Heart right ventricle (tissue), 16 donors: ENCODE results near the gene TMEM270. TPM values are rescaled to one million over a fixed set of nuclear protein-coding genes. Genes with fewer than 3 reads are reported as not detected.

Experiments used
- ATAC-seq, 8 donors: fragments of 200-7000 bp; cut with Tn5 transposase; one replicate each; pipeline ENCODE4 v1.9.1; 2020; ENCODE audit warnings: mild to moderate bottlenecking in 8 of 8, moderate library complexity in 8 of 8, moderate number of reproducible peaks in 1 of 8
- DNase-seq, 2 donors: peaks; one replicate each; pipeline ENCODE4 v3.0.0-alpha.2; 2020
- H3K27ac ChIP-seq, 10 donors: fragments of 200-600 bp; sonication (generic) in 2 of 10; one replicate each; pipeline versions ENCODE4 v1.5.0 to v1.8.0; 2020 to 2022; ENCODE audit warnings: mild to moderate bottlenecking in 3 of 10
- H3K27me3 ChIP-seq, 7 donors: fragments of 200-600 bp; one replicate each; pipeline ENCODE4 v1.8.0; 2021 to 2022; ENCODE audit warnings: mild to moderate bottlenecking in 2 of 7
- H3K36me3 ChIP-seq, 9 donors: fragments of 200-600 bp; sonication (generic) in 1 of 9; one replicate each; pipeline versions ENCODE4 v1.5.0 to v1.8.0; 2020 to 2022; ENCODE audit warnings: mild to moderate bottlenecking in 2 of 9
- H3K4me1 ChIP-seq, 9 donors: fragments of 200-600 bp; sonication (generic) in 1 of 9; one replicate each; pipeline versions ENCODE4 v1.5.0 to v1.8.0; 2020 to 2022; ENCODE audit warnings: mild to moderate bottlenecking in 4 of 9
- H3K4me3 ChIP-seq, 10 donors: fragments of 200-600 bp; sonication (generic) in 2 of 10; one replicate each; pipeline versions ENCODE4 v1.5.0 to v1.8.0; 2020 to 2022; ENCODE audit warnings: mild to moderate bottlenecking in 7 of 10, moderate library complexity in 2 of 10
- H3K9me3 ChIP-seq, 11 donors: fragments of 200-600 bp in 10 of 11; sonication (generic) in 2 of 11; one replicate each; pipeline versions ENCODE4 v1.5.0 to v1.8.0; 2013 to 2022; ENCODE audit warnings: mild to moderate bottlenecking in 2 of 11, control low read depth in 1 of 11, moderate library complexity in 1 of 11
- CTCF ChIP-seq, 9 donors: fragments of 200-600 bp; sonication (generic) in 2 of 9; IDR thresholded peaks; one replicate each; pipeline versions ENCODE4 v1.5.0 to v1.8.0; 2021 to 2022; ENCODE audit warnings: antibody characterized with exemption in 9 of 9, mild to moderate bottlenecking in 5 of 9, moderate library complexity in 1 of 9
- WGBS, 2 donors: extraction: QIAGEN DNeasy Blood & Tissue Kit; methylation state at CpG; one replicate each; pipeline ENCODE4 v1.1.7; 2013; ENCODE audit warnings: inconsistent platforms in 1 of 2; 5-methylcytosine and 5-hydroxymethylcytosine counted together
- intact Hi-C, 10 donors: fragments of 100-400 bp; cut with DNase I; formaldehyde crosslinking; loops; one replicate each; pipeline versions ENCODE4 v1.11.1 to v1.14.2; 2022
- polyA plus RNA-seq, 2 donors: library from polyadenylated mRNA; stranded (reverse); fragments of 200-250 nt; gene quantifications; one replicate each; pipeline ENCODE4 v1.2.3, GENCODE V29; 2013
- total RNA-seq, 10 donors: library from RNA; stranded (reverse); fragmentation: NEBNext Ultra II Directional in 3 of 10; extraction: Animal tissue kit (Norgen Biotek cat#: 25700) in 3 of 10; gene quantifications; one replicate each; pipeline versions ENCODE4 v1.2.1 to v1.2.4, GENCODE V29; 2021 to 2023
- donor health status: Arrhythmogenic right ventricular cardiomyopathy.
- donor health status: ischemic (EF 13 %, LVEDD 7.1; RV severe dilation, severe dysfunction).
- donor health status: healthy with polysubstance abuse.
- donor health status: DM: no; HTN: yes; CAD: no.
- donor health status: DM: no; HTN: no; CAD: no.
- donor health status: ischemic (EF 25% LVEDD 6.9; RV normal size, moderate dysfunction).
- donor health status: ischemic (EF 25% LVEDD 5.7; RV mildly dilated, moderate dysfunction).
- donor health status: healthy.
- donor health status: DM: yes; HTN: yes; CAD: no.
- donor health status: Ischemic cardiomyopathy.
- donor health status: ischemic (EF 35%, LVEDD 5.7; RV mildly dilated, moderate dysfunction).
- donor health status: nonischemic (EF 11% LVEDD 7.7; RV severe dilation, severe dysfunction).
- donor health status: DM: yes; HTN: yes; CAD: no.
- donor health status: PGD.
- donor health status: ischemic (EF 29% LVEDD 5.4; RV normal size, mild dysfunction).
- donor health status: nonischemic (EF 23%, LVEDD 6.1; RV moderate dilation, normal function).

The TMEM270 gene
- total and polyA plus RNA-seq, 12 donors = not detected

GRCh38 chr7:73908123-73908611 lies 47.2 kb downstream of the TMEM270 start:
- no peak overlapping the region for H3K4me3 ChIP-seq
- H3K9me3 ChIP-seq = no peaks in the 10 kb centered on the region
- ATAC-seq = no peak
- no peaks in the 10 kb centered on the region for H3K27me3 ChIP-seq
- WGBS, 2 donors = 92 to 93% methylated on average over 17 of the region's 17 CpGs
- H3K4me1 ChIP-seq = peaks cover 0 to 10% (median 4%) of the 10 kb centered on the region in 9 donors
- no peak for DNase-seq
- TF ChIP-seq CTCF (IDR thresholded peaks at IDR 0.05) = no peak
- no peak overlapping the region for H3K27ac ChIP-seq
- no peaks in the 10 kb centered on the region for H3K36me3 ChIP-seq
- intact Hi-C loops = no loop called here

GRCh38 chr7:73909051-73909941 lies 48.3 kb downstream of the TMEM270 start:
- DNase-seq = no peak
- H3K27ac ChIP-seq = no peak overlapping the region

DNA sequence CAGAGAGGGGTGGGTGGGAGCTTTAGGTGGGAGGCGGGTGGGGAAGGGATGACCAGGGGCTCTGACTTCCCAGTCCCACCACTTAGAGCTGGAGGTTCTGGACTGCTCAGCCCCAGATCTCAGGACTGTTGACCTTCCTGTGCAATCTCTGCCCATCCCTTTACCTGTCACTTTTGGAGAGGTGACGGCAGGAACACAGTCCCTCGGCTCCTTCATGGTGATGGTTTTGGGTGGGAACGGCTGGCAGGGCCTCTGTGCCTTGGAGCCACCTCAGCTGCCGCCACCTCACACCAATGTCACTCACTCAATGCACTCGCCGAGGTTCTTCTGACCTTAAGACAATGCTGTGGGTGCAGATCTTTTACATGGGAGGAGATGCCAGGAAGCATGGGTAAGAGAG lies 49.0 kb downstream of the TMEM270 start:
- intact Hi-C loops = no loop called here
- no peak for ATAC-seq

More at GRCh38 chr7:73909051-73909941, 48.3 kb downstream of the TMEM270 start:
- Histone ChIP-seq H3K4me3 (no peak overlapping the region), H3K9me3 (no peaks in the 10 kb centered on the region), H3K27me3 (no peaks in the 10 kb centered on the region), H3K4me1 (peaks cover 0 to 10% (median 4%) of the 10 kb centered on the region in 9 donors), H3K36me3 (no peaks in the 10 kb centered on the region)
- ATAC-seq = peak in 7 of 8 donors; percentile 32 to 69 (median 49)
- intact Hi-C loops = no loop called here
- 46 to 52% methylated on average over 13 of the region's 13 CpGs for WGBS, 2 donors
- no peak for TF ChIP-seq CTCF (IDR thresholded peaks at IDR 0.05)

DNA sequence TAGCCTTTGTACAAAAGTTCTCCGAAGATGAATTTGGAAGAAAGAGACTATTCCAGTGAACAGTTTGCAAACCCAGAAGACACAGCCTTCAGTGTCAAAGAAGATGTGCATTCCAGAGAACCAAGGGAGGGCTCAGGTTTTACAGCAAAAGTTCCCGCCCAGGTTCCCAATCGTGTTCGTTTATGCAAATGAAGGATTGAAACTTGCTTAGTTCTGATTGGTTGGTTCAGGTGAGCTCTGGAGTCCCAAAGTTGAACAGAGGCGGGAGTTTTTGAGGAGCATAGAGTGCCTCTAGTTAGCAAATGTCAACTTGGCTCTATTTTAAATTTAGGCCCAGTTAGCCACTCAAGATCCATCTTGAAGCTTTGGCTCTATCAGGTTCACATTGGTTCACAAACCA lies 51.3 kb downstream of the TMEM270 start:
- no peak overlapping the region for H3K27ac ChIP-seq
- intact Hi-C loops = no loop called here
- no peak for ATAC-seq

More for the DNA sequence above, 49.0 kb downstream of the TMEM270 start:
- Histone ChIP-seq H3K27ac (no peak overlapping the region), H3K27me3 (peaks cover 0 to 6% (median 0%) of the 10 kb centered on the region in 7 donors), H3K4me1 (peaks cover 0 to 10% (median 4%) of the 10 kb centered on the region in 9 donors), H3K9me3 (no peaks in the 10 kb centered on the region), H3K36me3 (no peaks in the 10 kb centered on the region), H3K4me3 (no peak overlapping the region)
- no peak for TF ChIP-seq CTCF (IDR thresholded peaks at IDR 0.05)
- DNase-seq = no peak
- WGBS, 2 donors = 89 to 91% methylated on average over 7 of the region's 7 CpGs

More for the DNA sequence above, 51.3 kb downstream of the TMEM270 start:
- 88% methylated on average over 5 of the region's 5 CpGs for WGBS, 2 donors
- no peak overlapping the region for H3K4me3 ChIP-seq
- H3K36me3 ChIP-seq = no peaks in the 10 kb centered on the region
- H3K4me1 ChIP-seq = peaks cover 0 to 10% (median 4%) of the 10 kb centered on the region in 9 donors
- no peak for DNase-seq
- no peak for TF ChIP-seq CTCF (IDR thresholded peaks at IDR 0.05)
- peaks cover 0 to 6% (median 0%) of the 10 kb centered on the region in 7 donors for H3K27me3 ChIP-seq
- no peaks in the 10 kb centered on the region for H3K9me3 ChIP-seq

Other genes starting within 250 kb of the TMEM270 start
- 1 to 10 TPM in 5 of 10 donors, under 1 TPM in 3, not detected in 2; 0.28 to 8.5 (median 1.9) TPM for gene MLXIPL, start 236.6 kb upstream of the TMEM270 start, total RNA-seq
- gene MLXIPL, start 236.6 kb upstream of the TMEM270 start, polyA plus RNA-seq = 10 to 100 TPM in 1 of 2 donors, 1 to 10 TPM in 1; 2.8 to 22.8 TPM
- gene VPS37D, start 193.3 kb upstream of the TMEM270 start, total RNA-seq = 1 to 10 TPM; 1.1 to 3.6 (median 2.2) TPM
- gene VPS37D, start 193.3 kb upstream of the TMEM270 start, polyA plus RNA-seq = 1 to 10 TPM; 1.2 to 1.4 TPM
- 10 to 100 TPM; 12.1 to 20.8 (median 15.8) TPM for gene DNAJC30, start 177.7 kb upstream of the TMEM270 start, total RNA-seq
- gene DNAJC30, start 177.7 kb upstream of the TMEM270 start, polyA plus RNA-seq = 1 to 10 TPM; 9.1 TPM
- gene BUD23, start 177.6 kb upstream of the TMEM270 start, total RNA-seq = 10 to 100 TPM; 63.4 to 89.9 (median 66.8) TPM
- gene BUD23, start 177.6 kb upstream of the TMEM270 start, polyA plus RNA-seq = 100 to 1,000 TPM; 123 to 134 TPM
- 1 to 10 TPM in 9 of 10 donors, under 1 TPM in 1; 0.88 to 2.7 (median 1.8) TPM for gene STX1A, start 141.5 kb upstream of the TMEM270 start, total RNA-seq
- gene STX1A, start 141.5 kb upstream of the TMEM270 start, polyA plus RNA-seq = 1 to 10 TPM; 2.5 to 3.4 TPM
- 10 to 100 TPM; 20.0 to 36.8 (median 29.6) TPM for gene ABHD11, start 122.4 kb upstream of the TMEM270 start, total RNA-seq
- 10 to 100 TPM; 26.8 to 36.6 TPM for gene ABHD11, start 122.4 kb upstream of the TMEM270 start, polyA plus RNA-seq
- not detected for gene CLDN3, start 90.9 kb upstream of the TMEM270 start, total RNA-seq
- not detected for gene CLDN3, start 90.9 kb upstream of the TMEM270 start, polyA plus RNA-seq
- under 1 TPM in 2 of 10 donors, not detected in 8; 0.14 to 0.30 TPM for gene CLDN4, start 30.2 kb upstream of the TMEM270 start, total RNA-seq
- gene CLDN4, start 30.2 kb upstream of the TMEM270 start, polyA plus RNA-seq = under 1 TPM in 1 of 2 donors, not detected in 1; 0.03 TPM
- 1 to 10 TPM in 1 of 10 donors, under 1 TPM in 7, not detected in 2; 0.31 to 1.3 (median 0.47) TPM for gene METTL27, start 18.6 kb upstream of the TMEM270 start, total RNA-seq
- under 1 TPM in 1 of 2 donors, not detected in 1; 0.16 TPM for gene METTL27, start 18.6 kb upstream of the TMEM270 start, polyA plus RNA-seq
- gene ELN, start 167.0 kb downstream of the TMEM270 start, total RNA-seq = 10 to 100 TPM; 14.2 to 65.0 (median 22.0) TPM
- gene ELN, start 167.0 kb downstream of the TMEM270 start, polyA plus RNA-seq = 10 to 100 TPM; 65.8 to 99.8 TPM
- gene LIMK1, start 222.6 kb downstream of the TMEM270 start, total RNA-seq = 10 to 100 TPM in 5 of 10 donors, 1 to 10 TPM in 5; 6.1 to 17.3 (median 9.9) TPM
- 1 to 10 TPM; 5.0 to 6.6 TPM for gene LIMK1, start 222.6 kb downstream of the TMEM270 start, polyA plus RNA-seq